ENCODE data around the gene CAPN10.

- TF ChIP-seq CTCF (IDR thresholded peaks at IDR 0.05) = no peak
- TF ChIP-seq POLR2A (IDR thresholded peaks at IDR 0.05) = no peak
Measured at GRCh38 chr2:240624950-240625621, 38.6 kb downstream of the CAPN10 start, which contains the start of gene GPR35.

Measured in uterus (tissue), 2 donors.